ENCODE results near the gene COL4A4.

DNA sequence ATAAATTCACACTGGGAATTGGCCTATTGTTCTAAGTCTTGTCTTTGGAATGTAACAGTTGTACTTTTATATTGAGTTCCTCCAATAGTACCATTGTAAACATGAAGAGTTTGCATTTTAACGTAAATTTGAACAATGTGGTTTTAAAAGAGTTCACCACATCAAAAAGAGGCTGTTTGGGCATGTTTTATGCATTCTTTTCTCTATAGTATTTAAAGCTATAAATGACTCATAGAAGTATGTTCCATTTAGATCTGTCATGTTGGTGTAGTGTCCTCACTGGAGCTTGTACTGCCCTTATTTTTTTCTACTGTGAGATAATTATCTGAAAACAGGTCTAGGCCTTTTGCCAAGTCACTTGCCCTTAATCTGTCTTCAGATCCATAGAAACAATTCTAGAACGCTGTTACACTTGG lies 186.2 kb downstream of the COL4A4 start:
- TF ChIP-seq POLR2AphosphoS5 (IDR thresholded peaks at IDR 0.05; ENCODE audit: insufficient read depth, low read depth, low read length) (no peak), POLR2A (IDR thresholded peaks at IDR 0.05; ENCODE audit: low read depth, low read length) (no peak), JUN (IDR thresholded peaks at IDR 0.05; ENCODE audit: borderline replicate concordance, insufficient read depth, insufficient read length, low read depth) (no peak), EZH2 (IDR thresholded peaks at IDR 0.05; ENCODE audit: borderline replicate concordance, low read depth, low read length, severe bottlenecking) (no peak), GATA2 (IDR thresholded peaks at IDR 0.05; ENCODE audit: insufficient read depth, insufficient read length, low read depth, low read length) (no peak), MYC (IDR thresholded peaks at IDR 0.05; ENCODE audit: low read depth, low read length) (no peak), FOS (IDR thresholded peaks at IDR 0.05; ENCODE audit: borderline replicate concordance, insufficient read depth, low read length) (no peak)
- TF ChIP-seq, protein P1, sequence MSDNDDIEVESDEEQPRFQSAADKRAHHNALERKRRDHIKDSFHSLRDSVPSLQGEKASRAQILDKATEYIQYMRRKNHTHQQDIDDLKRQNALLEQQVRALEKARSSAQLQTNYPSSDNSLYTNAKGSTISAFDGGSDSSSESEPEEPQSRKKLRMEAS (IDR thresholded peaks at IDR 0.05; ENCODE audit: insufficient read depth, insufficient read length): no peak
- TF ChIP-seq, protein P2, sequence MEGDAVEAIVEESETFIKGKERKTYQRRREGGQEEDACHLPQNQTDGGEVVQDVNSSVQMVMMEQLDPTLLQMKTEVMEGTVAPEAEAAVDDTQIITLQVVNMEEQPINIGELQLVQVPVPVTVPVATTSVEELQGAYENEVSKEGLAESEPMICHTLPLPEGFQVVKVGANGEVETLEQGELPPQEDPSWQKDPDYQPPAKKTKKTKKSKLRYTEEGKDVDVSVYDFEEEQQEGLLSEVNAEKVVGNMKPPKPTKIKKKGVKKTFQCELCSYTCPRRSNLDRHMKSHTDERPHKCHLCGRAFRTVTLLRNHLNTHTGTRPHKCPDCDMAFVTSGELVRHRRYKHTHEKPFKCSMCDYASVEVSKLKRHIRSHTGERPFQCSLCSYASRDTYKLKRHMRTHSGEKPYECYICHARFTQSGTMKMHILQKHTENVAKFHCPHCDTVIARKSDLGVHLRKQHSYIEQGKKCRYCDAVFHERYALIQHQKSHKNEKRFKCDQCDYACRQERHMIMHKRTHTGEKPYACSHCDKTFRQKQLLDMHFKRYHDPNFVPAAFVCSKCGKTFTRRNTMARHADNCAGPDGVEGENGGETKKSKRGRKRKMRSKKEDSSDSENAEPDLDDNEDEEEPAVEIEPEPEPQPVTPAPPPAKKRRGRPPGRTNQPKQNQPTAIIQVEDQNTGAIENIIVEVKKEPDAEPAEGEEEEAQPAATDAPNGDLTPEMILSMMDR (IDR thresholded peaks at IDR 0.05; ENCODE audit: extremely low read depth in 1 of 2, insufficient read depth in 1 of 2, low read depth in 1 of 2, low read length in 2 of 2): no peak
